Measurements from ENCODE around the gene HBS1L. TPM values are rescaled to one million over a fixed set of nuclear protein-coding genes. Genes with fewer than 3 reads are reported as not detected.

The HBS1L gene
- total RNA-seq, 1 experiment from 2014 or later, result 81.2 TPM

DNA sequence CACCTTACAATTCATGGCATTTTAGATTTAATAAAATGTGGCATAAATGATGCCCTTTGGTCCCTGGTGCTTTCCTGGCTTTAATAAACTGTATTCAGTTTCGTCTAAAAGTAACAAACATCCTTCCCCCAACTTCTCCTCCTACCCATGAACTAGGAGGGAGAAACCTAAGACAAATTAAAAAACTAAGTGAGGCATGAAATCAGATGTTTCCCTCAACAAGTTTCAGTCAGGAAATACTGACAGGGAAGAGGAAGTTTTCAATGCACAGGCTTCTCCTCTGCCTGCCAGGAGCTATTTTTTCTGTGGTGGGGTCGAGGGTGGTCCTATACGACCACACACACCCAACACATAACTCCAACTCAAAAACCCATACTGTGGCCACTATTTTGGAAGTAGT, 10.0 kb downstream of the HBS1L start:
- ChIA-PET CTCF (no interaction called here), POLR2A (no interaction called here)
- no peaks in the 10 kb centered on the region for H3K27me3 ChIP-seq (replicated peaks; ENCODE audit: control insufficient read depth, insufficient read depth, low read length)
- Mint-ChIP-seq H3K9me3 (ENCODE audit: unreplicated experiment) (no peaks in the 10 kb centered on the region), H3K36me3 (ENCODE audit: insufficient read depth, unreplicated experiment) (peaks cover 38% of the 10 kb centered on the region), H3K27me3 (ENCODE audit: insufficient read depth, unreplicated experiment) (no peaks in the 10 kb centered on the region), H3K4me3 (ENCODE audit: unreplicated experiment) (no peak overlapping the region), H3K4me1 (ENCODE audit: low read depth, unreplicated experiment) (no peaks in the 10 kb centered on the region), H3K27ac (ENCODE audit: unreplicated experiment) (no peak overlapping the region)
- H3K36me3 ChIP-seq (ENCODE audit: control insufficient read depth, insufficient read depth, low read length), result no peaks in the 10 kb centered on the region; the same call in 1 of the 2 replicates
- BruUV-seq (replicated peaks), result no TSS peak
- no peak for DNase-seq
- no peak overlapping the region for H3K4me3 ChIP-seq (ENCODE audit: low read depth, low read length)
- intact Hi-C loops (cut with micrococcal nuclease; ENCODE audit: unreplicated experiment), result no loop called here
- no peaks in the 10 kb centered on the region for H3K9me3 ChIP-seq
- no peaks in the 10 kb centered on the region for H3K4me1 ChIP-seq
- TF ChIP-seq CTCF (IDR thresholded peaks at IDR 0.05; ENCODE audit: insufficient read depth in 1 of 2, low read depth in 1 of 2, low read length in 1 of 2, severe bottlenecking in 1 of 2, unreplicated experiment in 1 of 2), result no peak

- H3K27me3 Mint-ChIP-seq (ENCODE audit: insufficient read depth, unreplicated experiment), result no peaks in the 10 kb centered on the region
- H3K27ac Mint-ChIP-seq (ENCODE audit: unreplicated experiment), result no peak overlapping the region
- POLR2A ChIA-PET, result interaction anchor here (0.8 kb wide), 1 partner anchor 11 kb away, joined by 3 read pairs; the partner anchor contains the start of gene HBS1L
Measured at GRCh38 chr6:135043846-135044245, 10.8 kb downstream of the HBS1L start.

GRCh38 chr6:135043364-135043763, 11.3 kb downstream of the HBS1L start:
- no peak overlapping the region for H3K4me3 Mint-ChIP-seq (ENCODE audit: unreplicated experiment)
- Histone ChIP-seq H3K27me3 (replicated peaks; ENCODE audit: control insufficient read depth, insufficient read depth, low read length) (no peaks in the 10 kb centered on the region), H3K4me1 (no peaks in the 10 kb centered on the region), H3K9me3 (no peaks in the 10 kb centered on the region), H3K36me3 (ENCODE audit: control insufficient read depth, insufficient read depth, low read length) (no peaks in the 10 kb centered on the region; the same call in 1 of the 2 replicates), H3K4me3 (ENCODE audit: low read depth, low read length) (no peak overlapping the region)
- ChIA-PET POLR2A (interaction anchor here (0.8 kb wide), 1 partner anchor 12 kb away, joined by 3 read pairs; the partner anchor contains the start of gene HBS1L), CTCF (interaction anchor here (0.5 kb wide), 1 partner anchor 139 kb away, joined by 6 read pairs; no protein-coding TSS in a partner anchor)
- H3K4me1 Mint-ChIP-seq (ENCODE audit: low read depth, unreplicated experiment), result no peaks in the 10 kb centered on the region
- no TSS peak for BruUV-seq (replicated peaks)
- TF ChIP-seq CTCF (IDR thresholded peaks at IDR 0.05; ENCODE audit: insufficient read depth in 1 of 2, low read depth in 1 of 2, low read length in 1 of 2, severe bottlenecking in 1 of 2, unreplicated experiment in 1 of 2), result no peak
- no peak for DNase-seq
- no peaks in the 10 kb centered on the region for H3K27me3 Mint-ChIP-seq (ENCODE audit: insufficient read depth, unreplicated experiment)
- H3K36me3 Mint-ChIP-seq (ENCODE audit: insufficient read depth, unreplicated experiment), result peaks cover 35% of the 10 kb centered on the region
- H3K9me3 Mint-ChIP-seq (ENCODE audit: unreplicated experiment), result no peaks in the 10 kb centered on the region
- H3K27ac Mint-ChIP-seq (ENCODE audit: unreplicated experiment), result no peak overlapping the region
- intact Hi-C loops (cut with micrococcal nuclease; ENCODE audit: unreplicated experiment), result no loop called here

More at GRCh38 chr6:135043846-135044245, 10.8 kb downstream of the HBS1L start:
- TF ChIP-seq CTCF (IDR thresholded peaks at IDR 0.05; ENCODE audit: insufficient read depth in 1 of 2, low read depth in 1 of 2, low read length in 1 of 2, severe bottlenecking in 1 of 2, unreplicated experiment in 1 of 2), result no peak
- Mint-ChIP-seq H3K4me3 (ENCODE audit: unreplicated experiment) (no peak overlapping the region), H3K4me1 (ENCODE audit: low read depth, unreplicated experiment) (no peaks in the 10 kb centered on the region), H3K9me3 (ENCODE audit: unreplicated experiment) (no peaks in the 10 kb centered on the region), H3K36me3 (ENCODE audit: insufficient read depth, unreplicated experiment) (peaks cover 39% of the 10 kb centered on the region)
- no peaks in the 10 kb centered on the region; the same call in 1 of the 2 replicates for H3K36me3 ChIP-seq (ENCODE audit: control insufficient read depth, insufficient read depth, low read length)
- intact Hi-C loops (cut with micrococcal nuclease; ENCODE audit: unreplicated experiment), result no loop called here
- no peaks in the 10 kb centered on the region for H3K4me1 ChIP-seq
- H3K9me3 ChIP-seq, result no peaks in the 10 kb centered on the region
- no peak for DNase-seq
- H3K27me3 ChIP-seq (replicated peaks; ENCODE audit: control insufficient read depth, insufficient read depth, low read length), result no peaks in the 10 kb centered on the region
- BruUV-seq (replicated peaks), result no TSS peak
- no peak overlapping the region for H3K4me3 ChIP-seq (ENCODE audit: low read depth, low read length)
- CTCF ChIA-PET, result interaction anchor here (0.5 kb wide), 1 partner anchor 139 kb away, joined by 6 read pairs; no protein-coding TSS in a partner anchor

All from Caco-2 (cell line).